GM21367 (cell line): ENCODE data around the gene FOSB.
A peak's percentile ranks its signal among the peaks of the same experiment; 100 is the strongest.

Source experiments
- ATAC-seq: cut with Tn5 transposase; IDR thresholded peaks from one replicate; pipeline ENCODE4 v1.9.1; 2021; ENCODE audit not compliant: unreplicated experiment

Gene FOSB

DNA sequence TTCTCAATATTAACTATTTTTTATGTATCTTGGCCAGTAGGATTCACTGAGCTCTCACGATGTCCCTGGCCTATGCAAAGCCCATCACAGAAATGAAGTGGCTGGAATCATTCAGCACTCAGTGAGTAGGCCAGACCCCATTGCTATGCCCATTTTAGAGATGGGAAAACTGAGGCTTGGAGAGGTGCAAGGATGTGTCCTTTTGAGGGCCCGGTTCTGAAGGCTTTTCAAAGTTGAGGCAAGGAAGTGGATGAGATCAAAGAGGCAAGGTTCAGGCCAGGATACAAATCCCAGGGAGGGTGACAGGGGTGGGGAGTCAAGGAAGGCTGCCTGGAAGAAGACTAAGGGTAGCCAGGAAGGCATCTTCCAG is 25.4 kb upstream of the FOSB start:
- ATAC-seq = no peak

DNA sequence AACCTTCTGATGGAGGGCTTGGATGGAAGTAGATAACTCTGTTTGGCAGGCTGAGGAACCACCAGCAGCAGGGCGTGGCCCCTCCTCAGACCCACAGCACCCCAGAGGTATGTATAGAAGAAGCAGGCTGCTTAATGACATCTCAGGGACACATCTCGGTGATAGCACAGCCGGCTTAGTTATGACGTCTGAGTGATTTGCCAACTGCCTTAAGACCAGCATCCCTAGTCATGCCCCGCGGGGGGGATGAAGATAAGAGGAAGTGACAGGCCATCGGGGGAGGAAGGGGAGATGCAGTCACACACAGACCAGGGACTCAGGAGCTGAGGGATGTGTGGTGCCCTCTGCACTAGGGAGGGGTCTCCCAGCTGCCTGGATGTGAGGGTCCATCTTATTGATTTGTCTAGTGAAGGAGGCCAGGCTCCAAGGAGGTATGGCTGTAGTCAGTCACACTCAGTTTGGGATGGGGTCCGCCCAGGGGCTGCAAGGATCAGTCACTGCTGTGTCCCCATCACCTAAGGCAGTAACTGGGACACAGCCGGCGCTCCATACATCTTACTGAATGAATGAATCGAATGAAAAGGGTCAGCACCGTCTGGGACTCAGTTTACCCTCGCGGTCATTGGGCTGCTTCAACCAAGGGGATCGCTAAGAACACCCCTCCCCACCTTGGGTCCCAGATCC is 24.9 kb upstream of the FOSB start:
- no peak for ATAC-seq

DNA sequence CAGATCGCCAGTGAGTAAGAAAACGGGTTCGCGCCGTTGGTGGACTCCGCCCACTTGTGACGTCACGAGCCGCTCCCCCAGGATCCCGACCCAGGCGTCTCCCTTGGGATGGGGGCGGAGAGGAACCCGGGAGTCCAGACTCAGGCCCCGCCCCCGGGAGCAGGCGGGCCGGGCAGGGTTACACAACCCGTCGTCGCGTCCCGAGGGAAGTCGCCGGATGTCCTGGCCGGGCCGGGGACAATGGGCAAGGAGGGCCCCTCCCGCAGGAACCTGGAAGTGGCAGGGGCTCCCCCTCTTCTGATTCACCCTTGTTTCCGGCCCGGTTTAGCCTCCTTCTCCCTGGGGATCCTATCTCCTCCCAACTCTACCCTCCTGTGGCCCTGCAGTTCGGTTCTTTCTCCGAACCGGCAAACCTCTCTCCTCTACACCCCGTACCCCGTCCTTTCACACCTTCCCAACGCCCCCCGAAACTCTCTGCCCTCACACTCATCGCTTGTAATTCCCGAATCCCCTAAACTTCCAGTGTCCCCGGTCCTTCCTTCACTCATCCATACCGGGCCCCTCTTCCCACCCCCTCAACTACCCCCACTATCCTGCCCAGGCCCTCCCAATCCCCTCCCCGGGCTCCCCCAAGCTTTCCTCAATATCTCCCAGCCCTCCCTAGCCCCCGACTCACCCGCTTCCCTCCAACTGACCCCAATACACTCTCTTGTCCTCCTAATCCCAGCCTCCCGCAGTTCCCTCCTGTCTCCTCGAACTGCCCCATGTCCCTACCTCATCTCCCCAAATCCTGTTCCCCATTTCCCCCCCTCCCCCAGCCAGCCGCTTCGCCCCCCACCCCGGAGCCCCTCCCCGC is 24.1 kb upstream of the FOSB start:
- no peak for ATAC-seq

DNA sequence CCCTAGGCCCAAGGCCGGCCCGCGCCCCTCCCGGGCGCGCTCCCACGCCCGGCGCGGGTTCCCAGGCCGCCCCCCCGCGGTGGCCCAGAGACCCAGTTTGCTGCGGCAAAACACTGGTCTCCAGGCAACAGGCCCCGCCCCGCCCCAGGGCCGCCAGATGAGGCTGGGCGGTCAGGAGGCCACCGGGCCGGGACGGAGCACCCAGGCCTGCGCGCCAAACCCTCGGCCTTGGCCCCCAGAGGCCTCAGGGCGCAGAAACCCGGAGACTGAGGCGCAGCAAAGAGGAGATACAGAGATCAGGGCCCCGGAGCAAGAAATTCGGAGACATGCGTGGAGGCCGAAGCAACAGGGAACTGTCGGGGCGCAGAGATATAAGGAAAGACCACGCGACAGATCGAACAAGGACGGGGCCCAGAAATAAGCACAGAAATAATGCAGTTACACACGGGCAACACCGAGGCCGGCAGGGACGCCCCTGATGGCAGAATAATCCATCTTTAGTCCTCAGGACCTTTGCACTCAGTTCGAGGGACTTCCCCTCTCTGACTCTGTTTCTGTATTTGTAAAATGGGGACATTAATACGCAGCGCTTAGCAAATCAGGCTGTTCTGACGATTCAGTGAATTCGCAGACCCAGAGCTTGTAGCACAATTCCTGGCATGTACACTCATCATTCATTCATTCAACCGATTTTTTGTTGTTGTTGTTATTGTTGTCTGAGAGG is 23.3 kb upstream of the FOSB start:
- peak; percentile 41 for ATAC-seq

DNA sequence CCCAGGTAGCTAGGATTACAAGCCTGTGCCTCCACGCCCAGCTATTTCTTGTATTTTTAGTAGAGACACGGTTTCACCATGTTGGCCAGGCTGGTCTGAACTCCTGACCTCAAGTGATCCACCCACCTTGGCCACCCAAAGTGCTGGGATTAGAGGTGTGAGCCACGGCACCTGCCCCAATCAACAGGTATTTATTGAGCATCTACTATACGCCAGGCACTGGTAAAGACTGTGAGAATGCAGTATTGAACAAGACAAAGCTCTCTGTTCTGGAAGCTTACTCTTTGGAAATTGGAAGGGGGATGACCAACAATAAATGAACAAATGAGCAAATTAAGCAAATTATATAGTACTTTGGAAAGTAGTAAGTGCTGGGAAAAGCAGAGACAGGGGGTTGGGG is 22.7 kb upstream of the FOSB start:
- no peak for ATAC-seq

DNA sequence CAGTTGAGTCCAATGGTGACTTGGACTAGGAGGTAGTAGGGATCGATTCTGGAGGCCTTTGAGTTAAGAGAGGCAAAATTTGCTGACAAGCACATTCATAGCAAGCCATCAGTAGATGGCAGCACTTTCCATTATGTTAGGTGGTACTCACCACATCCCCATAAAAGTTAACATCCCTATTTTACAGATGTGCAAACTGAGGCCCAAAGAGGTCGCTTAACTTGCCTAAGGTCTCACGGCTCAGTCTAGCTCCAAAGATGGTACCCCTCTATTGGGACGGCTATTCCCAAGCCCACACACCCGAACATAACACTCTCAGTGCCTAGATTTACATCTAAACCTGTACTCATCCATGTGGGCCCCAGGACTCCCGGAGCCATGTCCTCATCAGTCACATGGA is 21.5 kb upstream of the FOSB start:
- no peak for ATAC-seq

DNA sequence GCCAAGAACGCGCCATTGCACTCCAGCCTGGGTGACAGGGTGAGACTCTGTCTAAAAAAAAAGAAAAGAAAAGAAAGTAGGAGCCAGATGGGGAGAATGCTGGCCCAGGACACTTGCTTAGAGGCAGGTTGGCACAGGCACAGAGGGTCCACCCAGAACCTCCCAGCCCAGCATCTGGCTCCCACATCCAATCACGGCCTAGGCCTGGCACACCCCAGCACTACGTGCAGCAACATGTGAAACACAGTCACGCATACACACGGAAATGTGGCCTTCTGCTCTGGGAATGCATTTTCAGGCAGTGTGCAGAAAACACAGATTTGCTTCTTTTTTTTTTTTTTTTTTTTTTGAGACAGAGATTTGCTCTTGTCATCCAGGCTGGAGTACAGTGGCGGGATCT is 20.9 kb upstream of the FOSB start:
- no peak for ATAC-seq

DNA sequence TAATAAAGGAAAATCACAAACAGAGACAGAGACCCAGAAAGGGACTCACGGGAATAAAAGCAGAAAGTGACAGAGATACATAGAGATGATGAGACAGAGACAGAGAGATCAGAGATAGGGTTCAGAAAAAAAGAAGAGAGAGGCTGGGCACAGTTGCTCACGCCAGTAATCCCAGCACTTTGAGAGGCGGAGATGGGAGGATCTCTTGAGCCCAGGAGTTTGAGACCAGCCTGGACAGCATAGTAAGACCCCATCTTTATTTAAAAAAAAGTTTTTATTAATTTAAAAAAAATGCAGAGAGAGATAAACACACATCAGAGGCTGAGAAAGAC is 19.4 kb upstream of the FOSB start:
- no peak for ATAC-seq

DNA sequence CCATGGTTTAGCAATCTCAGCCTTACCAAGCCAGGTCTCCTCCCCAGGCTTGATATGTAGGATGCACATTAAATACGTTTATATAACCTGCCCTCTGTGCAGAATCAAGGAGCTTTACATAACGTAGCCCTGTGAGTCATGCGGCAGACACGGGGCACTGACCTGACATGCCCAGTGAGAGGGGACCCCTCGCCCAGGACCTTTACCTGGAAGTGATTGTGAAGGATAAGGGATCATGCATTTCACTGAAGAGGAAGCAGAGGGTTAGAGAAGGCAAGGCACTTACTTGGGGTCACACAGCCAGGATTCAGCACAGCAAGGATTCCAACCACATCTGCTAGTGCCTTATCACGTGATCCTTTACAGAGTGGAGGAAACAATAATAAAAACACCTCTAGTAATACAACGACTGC is 18.9 kb upstream of the FOSB start:
- no peak for ATAC-seq

DNA sequence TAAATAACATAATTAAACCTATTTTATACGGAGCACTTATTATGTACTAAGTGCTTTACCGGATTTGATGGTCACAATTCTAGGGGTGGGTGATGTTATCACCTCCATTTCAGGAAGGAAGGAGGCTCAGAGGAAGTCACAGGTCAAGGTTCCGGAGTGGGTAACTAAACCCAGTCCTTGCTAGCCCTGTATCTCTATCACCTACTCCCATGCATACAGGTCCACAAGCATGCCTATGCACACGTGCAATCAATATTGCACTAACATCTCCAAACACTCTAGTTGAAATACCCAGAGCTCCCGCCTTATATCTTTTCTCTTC is 17.8 kb upstream of the FOSB start:
- no peak for ATAC-seq

DNA sequence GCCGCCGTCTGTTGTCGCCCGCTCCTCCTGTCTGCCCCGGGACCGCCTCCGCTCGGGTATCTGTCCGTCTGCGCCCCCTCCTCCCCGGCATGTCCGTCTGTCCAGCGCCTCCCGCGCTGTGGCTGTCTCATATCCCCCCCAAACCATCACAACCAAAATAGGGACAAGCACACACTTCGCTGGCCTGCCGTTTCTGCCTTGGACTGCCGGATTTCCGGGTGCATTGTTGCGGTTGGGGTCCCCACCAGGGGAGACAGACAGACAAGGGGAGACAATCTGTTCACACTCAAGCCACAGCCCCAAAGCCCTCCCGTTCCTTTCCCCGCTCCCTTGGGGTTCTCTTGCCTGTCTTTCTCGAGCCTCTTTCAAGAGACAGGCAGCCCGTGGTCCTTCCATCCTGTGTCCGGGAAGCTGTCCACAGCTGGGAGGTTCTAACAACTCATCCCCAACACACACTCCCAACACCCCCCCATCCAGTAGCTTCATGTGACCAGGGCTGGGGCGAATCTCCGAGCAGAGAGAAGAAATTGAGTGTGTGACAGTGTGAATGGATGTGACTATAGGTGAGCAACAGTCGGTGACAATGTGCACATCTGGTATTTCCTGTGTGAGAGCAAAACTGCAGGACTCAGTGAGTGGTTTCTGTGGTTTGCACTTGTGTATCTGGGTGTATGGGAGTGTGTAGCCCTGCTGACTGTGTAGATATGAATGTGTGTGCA is 16.5 kb upstream of the FOSB start:
- ATAC-seq = no peak

DNA sequence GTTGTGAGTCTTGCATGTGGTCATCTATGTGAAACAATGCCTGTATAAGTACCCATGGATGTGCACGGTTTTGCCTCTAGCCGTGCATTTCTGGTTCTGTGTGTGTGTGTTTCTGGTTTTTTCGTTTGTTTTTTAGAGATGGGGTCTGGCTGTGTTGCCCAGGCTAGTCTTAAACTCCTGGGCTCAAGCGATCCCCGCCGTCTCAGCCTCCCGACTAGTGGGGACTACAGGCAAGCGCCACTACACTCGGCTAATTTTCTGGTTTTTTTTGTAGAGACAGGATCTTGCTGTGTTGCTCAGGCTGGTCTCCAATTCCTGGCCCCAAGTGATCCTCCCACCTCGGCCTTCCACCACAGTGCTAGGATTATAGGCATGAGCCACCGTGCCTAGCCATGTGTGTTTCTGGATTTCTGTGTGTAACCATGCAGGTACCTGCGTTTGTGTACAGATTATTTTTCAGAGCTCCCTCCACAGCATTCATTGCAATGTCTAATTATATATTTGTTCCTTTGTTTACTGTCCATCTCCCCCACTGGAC is 15.9 kb upstream of the FOSB start:
- ATAC-seq = no peak

DNA sequence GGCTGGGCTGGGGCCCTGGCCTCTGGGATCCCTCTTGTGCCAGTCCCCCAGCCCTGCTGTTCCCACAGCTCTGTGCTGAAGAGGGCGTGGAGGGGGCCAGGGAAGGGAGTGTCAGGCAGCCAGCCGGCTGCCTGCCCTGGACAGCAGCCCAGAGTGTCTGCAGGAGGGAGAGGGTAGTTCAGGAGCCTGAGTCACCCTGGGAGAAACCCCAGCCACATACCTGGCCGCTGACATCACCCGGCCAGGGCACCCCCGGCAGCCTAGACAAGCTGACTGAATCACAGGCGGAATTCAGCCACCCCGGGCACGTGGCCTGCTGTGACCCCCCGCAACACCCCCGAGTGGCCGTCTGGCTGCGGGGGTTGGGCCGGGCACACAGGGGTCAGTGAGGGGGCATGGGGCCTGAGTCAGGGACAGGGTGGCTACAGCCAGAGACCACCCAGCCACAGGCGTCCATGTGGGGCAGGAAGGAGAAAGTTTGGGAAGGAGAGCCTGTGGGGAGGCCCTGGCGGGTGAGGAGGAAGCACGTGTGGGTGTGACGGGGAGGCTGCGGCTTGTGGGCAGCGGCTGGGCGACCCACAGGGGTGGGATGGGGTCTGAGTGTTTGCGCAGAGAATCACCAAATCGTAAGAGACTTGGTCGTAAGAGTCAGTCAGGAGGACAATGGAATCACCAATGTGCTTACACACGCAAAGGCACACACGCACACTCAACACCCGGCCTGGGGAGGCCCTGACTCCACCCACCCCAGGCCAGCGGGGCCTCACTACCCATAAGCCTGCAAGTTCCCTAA is 11.9 kb upstream of the FOSB start:
- ATAC-seq = no peak

DNA sequence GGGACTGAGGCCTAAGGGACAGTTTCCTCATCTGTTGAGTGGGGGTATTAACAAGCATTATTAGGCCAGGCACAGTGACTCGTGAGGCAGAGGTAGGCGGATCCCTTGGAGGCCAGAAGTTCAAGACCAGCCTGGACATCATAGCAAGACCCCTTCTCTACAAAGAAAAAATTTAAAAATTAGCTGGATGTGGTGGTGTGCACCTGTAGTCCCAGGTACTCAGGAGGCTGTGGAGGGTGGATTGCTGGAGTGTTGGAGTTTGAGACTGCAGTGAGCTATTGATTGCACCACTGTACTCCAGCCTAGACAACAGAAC is 11.3 kb upstream of the FOSB start:
- no peak for ATAC-seq

DNA sequence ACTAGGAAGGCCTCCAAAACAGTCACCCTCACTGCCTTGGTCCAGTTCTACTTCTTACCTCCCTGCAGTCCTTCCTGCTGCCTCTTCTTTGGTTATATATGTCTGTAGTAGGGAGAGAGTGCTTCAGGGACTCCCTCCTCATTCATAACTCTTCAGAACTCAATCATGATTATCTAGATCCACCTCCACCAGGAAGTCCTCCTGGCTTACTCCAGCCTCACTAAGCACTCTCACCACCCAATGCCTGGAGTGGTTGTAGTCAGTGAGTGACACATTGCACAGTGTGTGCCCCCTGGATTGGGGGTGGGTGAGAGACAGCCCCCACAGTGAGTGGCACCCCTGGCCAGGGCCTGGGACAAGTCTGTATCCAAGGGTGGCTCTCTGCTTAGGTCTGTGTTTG is 10.0 kb upstream of the FOSB start:
- ATAC-seq = no peak

DNA sequence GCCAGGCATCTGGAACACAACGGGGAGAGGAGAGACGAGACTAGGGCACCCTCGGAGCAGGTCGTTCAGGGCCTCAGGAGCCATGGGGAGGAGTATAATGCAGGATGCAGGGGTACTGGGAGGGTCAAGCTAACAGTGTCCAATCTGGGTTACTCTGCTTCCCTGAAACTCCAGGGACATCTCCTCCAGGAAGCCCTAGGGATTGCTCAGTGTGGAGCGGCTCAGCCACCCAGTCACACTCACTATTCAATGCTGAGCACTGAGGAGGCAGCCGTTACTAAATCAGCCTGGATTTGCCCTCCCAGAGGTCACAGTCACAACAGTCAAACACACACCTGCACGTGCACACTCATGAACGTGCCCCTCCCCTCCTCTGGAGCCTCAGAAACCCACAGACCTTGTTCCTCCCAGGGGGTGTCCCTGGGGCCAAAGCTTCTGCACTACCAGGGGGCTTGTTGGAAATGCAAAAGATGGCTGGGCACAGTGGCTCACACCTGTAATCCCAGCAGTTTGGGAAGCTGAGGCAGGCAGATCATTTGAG is 6.9 kb upstream of the FOSB start:
- no peak for ATAC-seq

DNA sequence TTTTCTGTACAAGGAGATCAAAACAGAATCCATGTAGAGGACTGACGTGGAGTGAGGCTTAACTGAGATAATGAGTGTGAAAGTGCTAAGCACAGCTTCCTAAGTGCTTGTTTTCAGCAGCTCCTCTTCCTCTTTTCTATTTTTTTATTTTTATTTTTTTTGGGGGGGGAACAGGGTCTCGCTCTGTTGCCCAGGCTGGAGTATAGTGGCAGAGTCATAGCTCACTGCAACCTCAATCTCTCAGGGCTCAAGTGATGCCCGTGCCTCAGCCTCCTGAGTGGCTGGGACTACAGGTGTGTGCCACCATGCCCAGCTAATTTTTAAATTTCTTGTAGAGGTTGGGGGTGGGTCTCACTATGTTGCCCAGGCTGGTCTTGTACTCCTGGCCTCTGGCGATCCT is 5.6 kb upstream of the FOSB start:
- ATAC-seq = no peak

DNA sequence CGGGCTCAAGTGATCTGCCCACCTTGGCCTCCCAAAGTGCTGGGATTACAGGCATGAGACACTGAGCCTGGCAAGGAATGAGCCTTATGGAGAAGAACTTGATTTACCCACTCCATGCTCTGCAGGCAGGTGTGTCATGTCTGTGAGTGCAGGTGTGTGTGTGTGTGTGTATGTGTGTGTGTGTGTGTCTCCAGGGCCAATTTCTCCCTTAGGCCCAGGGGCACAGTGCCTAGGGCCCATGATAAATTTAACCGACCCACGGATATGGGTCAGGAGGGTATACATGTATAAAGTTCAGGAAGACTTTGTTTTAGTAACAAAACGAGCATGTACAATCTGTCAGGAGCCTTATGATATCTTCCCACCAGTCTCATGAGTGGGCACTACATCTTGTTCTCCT is 4.6 kb upstream of the FOSB start:
- no peak for ATAC-seq

DNA sequence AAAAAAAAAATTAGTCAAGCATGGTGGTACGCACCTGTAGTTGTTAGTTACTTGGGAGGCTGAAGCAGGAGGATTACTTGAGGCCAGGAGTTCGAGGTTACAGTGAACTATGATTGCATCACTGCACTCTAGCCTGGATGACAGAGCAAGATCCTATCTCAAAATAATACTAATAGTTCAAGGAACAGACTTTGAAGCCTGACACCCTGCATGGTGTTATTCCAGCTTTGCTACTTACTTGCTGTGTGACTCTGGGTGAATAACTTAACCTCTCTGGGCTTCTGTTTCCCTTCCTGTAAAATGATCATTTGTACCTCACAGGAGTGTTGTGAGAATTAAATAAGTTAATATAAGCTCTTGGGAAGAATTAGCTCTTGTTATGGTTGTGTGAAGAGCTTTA is 3.5 kb upstream of the FOSB start:
- ATAC-seq = no peak

DNA sequence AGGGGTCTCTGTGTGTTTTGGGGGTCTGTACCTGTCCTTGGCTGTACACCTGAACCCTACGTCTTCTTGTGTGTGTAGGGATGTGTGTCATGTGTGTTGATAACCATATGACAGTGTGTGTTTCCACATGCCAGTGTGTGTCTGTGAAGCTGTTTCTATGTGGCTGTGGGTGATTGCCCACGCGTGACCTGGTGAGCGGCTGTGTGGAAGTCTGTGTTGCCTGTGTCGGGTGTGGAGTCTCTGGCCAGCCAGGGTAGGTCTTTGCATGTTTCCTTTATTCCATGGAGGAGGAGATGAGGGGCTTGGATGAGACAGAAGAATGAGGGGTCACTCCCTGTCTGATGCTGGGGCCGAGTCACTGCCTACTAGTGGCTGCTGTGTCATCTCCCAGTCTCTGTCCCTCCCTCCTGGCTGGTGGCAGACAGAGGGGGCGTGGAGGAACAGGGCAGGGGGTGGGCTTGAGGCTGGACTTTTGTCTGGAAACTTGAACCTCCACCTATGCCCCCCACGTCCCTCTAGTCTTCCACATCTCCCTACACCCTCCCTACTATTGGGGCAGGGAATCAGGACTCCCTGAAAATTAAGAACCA is 2.8 kb upstream of the FOSB start:
- ATAC-seq = no peak
